DND-41 (cell line): ENCODE results near the gene AP2S1.

Experiments used
- ATAC-seq: fragments of 200-7000 bp; cut with Tn5 transposase; 3 replicates; pipeline ENCODE4 v1.9.1; 2021; ENCODE audit warnings: low read depth; ENCODE audit not compliant: insufficient read depth
- DNase-seq: peaks from one replicate; pipeline ENCODE4 v3.0.0-alpha.2; 2020
- H2AFZ ChIP-seq: 2 replicates; pipeline ENCODE4 v1.6.0; 2012; ENCODE audit warnings: low read depth, low read length
- H3K27ac ChIP-seq: 2 replicates; pipeline ENCODE4 v1.5.1; 2012; ENCODE audit warnings: low read length, inconsistent platforms
- H3K27me3 ChIP-seq: fragments of 200-600 bp; sonication (generic); 2 replicates; pipeline ENCODE4 v1.6.0; 2012; ENCODE audit warnings: low read length, mild to moderate bottlenecking, inconsistent platforms; ENCODE audit not compliant: insufficient read depth, poor library complexity
- H3K36me3 ChIP-seq: 2 replicates; pipeline ENCODE4 v1.5.1; 2012; ENCODE audit warnings: low read length, inconsistent platforms; ENCODE audit not compliant: insufficient read depth
- H3K4me1 ChIP-seq: 2 replicates; pipeline ENCODE4 v1.5.1; 2012; ENCODE audit warnings: mild to moderate bottlenecking, low read length; ENCODE audit not compliant: insufficient read depth
- H3K4me2 ChIP-seq: 2 replicates; pipeline ENCODE4 v1.6.0; 2012; ENCODE audit warnings: mild to moderate bottlenecking, moderate library complexity, low read length, inconsistent platforms; ENCODE audit not compliant: insufficient read depth
- H3K4me3 ChIP-seq, 2 experiments: fragments of 200-600 bp in 1 of 2; shearing (Covaris generic) in 1 of 2; 2 replicates each; pipeline ENCODE4 v1.5.1; 2012 to 2016; ENCODE audit warnings: inconsistent platforms in 2 of 2, low read length in 2 of 2, mild to moderate bottlenecking in 2 of 2, low read depth in 1 of 2, moderate library complexity in 1 of 2
- H3K79me2 ChIP-seq: 2 replicates; pipeline ENCODE4 v1.6.0; 2012; ENCODE audit warnings: low read length, inconsistent platforms; ENCODE audit not compliant: insufficient read depth
- H3K9ac ChIP-seq: 2 replicates; pipeline ENCODE4 v1.6.0; 2012; ENCODE audit warnings: low read depth, mild to moderate bottlenecking, inconsistent platforms, low read length, moderate library complexity
- H3K9me3 ChIP-seq: 2 replicates; pipeline ENCODE4 v1.5.1; 2012; ENCODE audit warnings: low read length, moderate library complexity, mild to moderate bottlenecking, inconsistent platforms; ENCODE audit not compliant: insufficient read depth, severe bottlenecking
- H4K20me1 ChIP-seq: 2 replicates; pipeline ENCODE4 v1.6.0; 2012; ENCODE audit warnings: low read length; ENCODE audit not compliant: insufficient read depth
- EZH2 ChIP-seq: IDR thresholded peaks from 3 replicates; pipeline ENCODE4 v1.6.1; 2012; ENCODE audit warnings: borderline replicate concordance, low read depth, mild to moderate bottlenecking, moderate library complexity, low read length, inconsistent platforms; ENCODE audit not compliant: severe bottlenecking
- TF ChIP-seq, protein P1 (sequence below): IDR thresholded peaks from 2 replicates; pipeline ENCODE4 v1.5.1; 2012; ENCODE audit warnings: borderline replicate concordance, low read length, moderate library complexity, mild to moderate bottlenecking; ENCODE audit not compliant: poor library complexity, severe bottlenecking; ENCODE audit errors: extremely low read depth

The AP2S1 gene

DNA sequence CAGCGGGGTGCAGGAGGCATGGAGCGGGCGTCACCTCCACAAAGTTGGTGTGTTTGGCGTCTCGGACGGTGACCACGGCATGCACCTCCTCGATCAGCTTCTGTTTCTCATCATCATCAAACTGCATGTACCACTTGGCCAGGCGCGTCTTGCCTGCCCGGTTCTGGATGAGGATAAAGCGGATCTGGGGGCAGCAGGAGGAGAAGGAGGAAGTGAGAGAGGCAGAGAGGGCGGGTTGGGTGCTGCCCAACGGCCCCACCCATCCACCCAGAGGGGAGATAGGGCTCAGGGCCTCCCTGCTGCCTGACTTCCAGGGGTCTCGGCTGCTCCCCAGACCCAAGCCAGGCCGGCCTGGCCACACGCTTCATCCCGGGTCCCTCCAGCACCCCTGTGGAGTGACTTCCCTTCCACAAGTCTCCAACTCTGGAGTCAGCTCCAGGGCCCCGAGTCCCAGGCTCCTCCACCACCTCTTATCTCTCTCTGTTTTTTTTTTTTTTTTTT, 4.6 kb downstream of the AP2S1 start:
- TF ChIP-seq EZH2, result no peak
- TF ChIP-seq, protein P1, sequence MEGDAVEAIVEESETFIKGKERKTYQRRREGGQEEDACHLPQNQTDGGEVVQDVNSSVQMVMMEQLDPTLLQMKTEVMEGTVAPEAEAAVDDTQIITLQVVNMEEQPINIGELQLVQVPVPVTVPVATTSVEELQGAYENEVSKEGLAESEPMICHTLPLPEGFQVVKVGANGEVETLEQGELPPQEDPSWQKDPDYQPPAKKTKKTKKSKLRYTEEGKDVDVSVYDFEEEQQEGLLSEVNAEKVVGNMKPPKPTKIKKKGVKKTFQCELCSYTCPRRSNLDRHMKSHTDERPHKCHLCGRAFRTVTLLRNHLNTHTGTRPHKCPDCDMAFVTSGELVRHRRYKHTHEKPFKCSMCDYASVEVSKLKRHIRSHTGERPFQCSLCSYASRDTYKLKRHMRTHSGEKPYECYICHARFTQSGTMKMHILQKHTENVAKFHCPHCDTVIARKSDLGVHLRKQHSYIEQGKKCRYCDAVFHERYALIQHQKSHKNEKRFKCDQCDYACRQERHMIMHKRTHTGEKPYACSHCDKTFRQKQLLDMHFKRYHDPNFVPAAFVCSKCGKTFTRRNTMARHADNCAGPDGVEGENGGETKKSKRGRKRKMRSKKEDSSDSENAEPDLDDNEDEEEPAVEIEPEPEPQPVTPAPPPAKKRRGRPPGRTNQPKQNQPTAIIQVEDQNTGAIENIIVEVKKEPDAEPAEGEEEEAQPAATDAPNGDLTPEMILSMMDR, result no peak
- ATAC-seq (no peak), DNase-seq (no peak)
- H3K4me2 ChIP-seq, result no peak overlapping the region
- H3K27ac ChIP-seq, result no peak overlapping the region
- H3K27me3 ChIP-seq, result no peaks in the 10 kb centered on the region
- no peak overlapping the region for H3K4me3 ChIP-seq
- H2AFZ ChIP-seq, result no peak overlapping the region
- H3K79me2 ChIP-seq, result peaks cover 44% of the 10 kb centered on the region
- H3K9me3 ChIP-seq, result no peaks in the 10 kb centered on the region
- H4K20me1 ChIP-seq, result peaks cover 24% of the 10 kb centered on the region
- peaks cover 16% of the 10 kb centered on the region for H3K4me1 ChIP-seq
- H3K9ac ChIP-seq, result no peak overlapping the region
- H3K36me3 ChIP-seq, result peaks cover 42% of the 10 kb centered on the region

GRCh38 chr19:46844067-46844489, 6.6 kb downstream of the AP2S1 start:
- H3K27ac ChIP-seq, result no peak overlapping the region
- no peak overlapping the region for H3K4me3 ChIP-seq
- no peak overlapping the region for H3K4me2 ChIP-seq
- H2AFZ ChIP-seq, result no peak overlapping the region
- peaks cover 35% of the 10 kb centered on the region for H3K79me2 ChIP-seq
- H3K9me3 ChIP-seq, result no peaks in the 10 kb centered on the region
- peaks cover 25% of the 10 kb centered on the region for H4K20me1 ChIP-seq
- ATAC-seq (no peak), DNase-seq (no peak)
- H3K9ac ChIP-seq, result no peak overlapping the region
- peaks cover 54% of the 10 kb centered on the region for H3K36me3 ChIP-seq
- H3K4me1 ChIP-seq, result peaks cover 7% of the 10 kb centered on the region
- no peaks in the 10 kb centered on the region for H3K27me3 ChIP-seq
- TF ChIP-seq, protein P1, result no peak
- TF ChIP-seq EZH2, result no peak

- DNase-seq (no peak), ATAC-seq (no peak)
- H2AFZ ChIP-seq, result no peak overlapping the region
- H4K20me1 ChIP-seq, result peaks cover 25% of the 10 kb centered on the region
- H3K27ac ChIP-seq, result no peak overlapping the region
- no peaks in the 10 kb centered on the region for H3K9me3 ChIP-seq
- no peak overlapping the region for H3K4me3 ChIP-seq
- H3K9ac ChIP-seq, result no peak overlapping the region
- peaks cover 63% of the 10 kb centered on the region for H3K36me3 ChIP-seq
- TF ChIP-seq, protein P1, result no peak
- no peak for TF ChIP-seq EZH2
- H3K27me3 ChIP-seq, result no peaks in the 10 kb centered on the region
- peaks cover 23% of the 10 kb centered on the region for H3K79me2 ChIP-seq
- H3K4me2 ChIP-seq, result no peak overlapping the region
- H3K4me1 ChIP-seq, result 0 out of 2 replicates have a peak, but pooled peaks cover 4% of the 10 kb centered on the region
These were observed 7.9 kb downstream of the AP2S1 start for GRCh38 chr19:46842791-46843190.
